DND-41 (cell line): ENCODE results near the gene HDAC4.

ENCODE experiments used
- CTCF ChIP-seq: IDR thresholded peaks from 2 replicates; pipeline ENCODE4 v1.5.1; 2012; ENCODE audit warnings: borderline replicate concordance, low read length, moderate library complexity, mild to moderate bottlenecking; ENCODE audit not compliant: poor library complexity, severe bottlenecking; ENCODE audit errors: extremely low read depth
- EZH2 ChIP-seq: IDR thresholded peaks from 3 replicates; pipeline ENCODE4 v1.6.1; 2012; ENCODE audit warnings: borderline replicate concordance, low read depth, mild to moderate bottlenecking, moderate library complexity, low read length, inconsistent platforms; ENCODE audit not compliant: severe bottlenecking

GRCh38 chr2:239079671-239080294 lies 321.0 kb downstream of the HDAC4 start:
- TF ChIP-seq CTCF (no peak), EZH2 (no peak)
